ENCODE measurements around the gene IL24. TPM values are rescaled to one million over a fixed set of nuclear protein-coding genes. Genes with fewer than 3 reads are reported as not detected.
A peak's percentile ranks its signal among the peaks of the same experiment; 100 is the strongest.

Gene IL24
- total RNA-seq, 3 donors from 2014 or later (not counting 1 experiment from before 2014, with no cell fraction given) = not detected

DNA sequence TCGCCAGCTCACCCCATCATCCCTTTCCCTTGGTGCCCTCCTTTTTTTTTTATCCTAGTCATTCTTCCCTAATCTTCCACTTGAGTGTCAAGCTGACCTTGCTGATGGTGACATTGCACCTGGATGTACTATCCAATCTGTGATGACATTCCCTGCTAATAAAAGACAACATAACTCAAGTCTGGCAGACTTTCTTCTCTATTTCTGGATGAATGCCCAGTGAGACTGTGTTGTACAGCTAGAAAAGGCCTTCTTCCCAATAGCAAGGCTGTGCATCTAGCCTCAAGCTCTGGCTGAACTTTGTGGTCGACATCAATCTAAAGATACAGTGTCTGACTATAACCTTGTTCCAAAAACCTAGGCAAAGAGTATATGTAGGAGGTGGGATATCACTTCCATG, 6.4 kb downstream of the IL24 start:
- intact Hi-C loops (cut with micrococcal nuclease) = no loop called here
- 88% methylated on average over 2 of the region's 2 CpGs for WGBS (ENCODE audit: insufficient coverage)
- ATAC-seq = no peak
- no peak overlapping the region for H3K27ac ChIP-seq (ENCODE audit: low read length)
- TF ChIP-seq, protein P1, sequence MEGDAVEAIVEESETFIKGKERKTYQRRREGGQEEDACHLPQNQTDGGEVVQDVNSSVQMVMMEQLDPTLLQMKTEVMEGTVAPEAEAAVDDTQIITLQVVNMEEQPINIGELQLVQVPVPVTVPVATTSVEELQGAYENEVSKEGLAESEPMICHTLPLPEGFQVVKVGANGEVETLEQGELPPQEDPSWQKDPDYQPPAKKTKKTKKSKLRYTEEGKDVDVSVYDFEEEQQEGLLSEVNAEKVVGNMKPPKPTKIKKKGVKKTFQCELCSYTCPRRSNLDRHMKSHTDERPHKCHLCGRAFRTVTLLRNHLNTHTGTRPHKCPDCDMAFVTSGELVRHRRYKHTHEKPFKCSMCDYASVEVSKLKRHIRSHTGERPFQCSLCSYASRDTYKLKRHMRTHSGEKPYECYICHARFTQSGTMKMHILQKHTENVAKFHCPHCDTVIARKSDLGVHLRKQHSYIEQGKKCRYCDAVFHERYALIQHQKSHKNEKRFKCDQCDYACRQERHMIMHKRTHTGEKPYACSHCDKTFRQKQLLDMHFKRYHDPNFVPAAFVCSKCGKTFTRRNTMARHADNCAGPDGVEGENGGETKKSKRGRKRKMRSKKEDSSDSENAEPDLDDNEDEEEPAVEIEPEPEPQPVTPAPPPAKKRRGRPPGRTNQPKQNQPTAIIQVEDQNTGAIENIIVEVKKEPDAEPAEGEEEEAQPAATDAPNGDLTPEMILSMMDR (IDR thresholded peaks at IDR 0.05) = no peak
- Mint-ChIP-seq H3K4me3 (no peak overlapping the region), H3K27me3 (ENCODE audit: low read depth in 2 of 2) (no peaks in the 10 kb centered on the region), H3K9me3 (no peaks in the 10 kb centered on the region), H3K36me3 (peaks cover 24% of the 10 kb centered on the region), H3K27ac (peak overlapping the region; percentile 70 to 76), H3K4me1 (peaks cover 36 to 60% of the 10 kb centered on the region in 2 donors)
- H3K4me1 ChIP-seq (ENCODE audit: control insufficient read depth, insufficient read depth, low read length) = peaks cover 13% of the 10 kb centered on the region
- H3K27me3 ChIP-seq (ENCODE audit: control insufficient read depth, insufficient read depth, low read length) = no peaks in the 10 kb centered on the region
- DNase-seq = no peak
- no peak overlapping the region for H3K4me3 ChIP-seq (ENCODE audit: low read length)
- H3K9me3 ChIP-seq (ENCODE audit: control insufficient read depth, insufficient read depth, low read length) = no peaks in the 10 kb centered on the region
- H3K36me3 ChIP-seq (ENCODE audit: control insufficient read depth, insufficient read depth, low read length) = peaks cover 66% of the 10 kb centered on the region

DNA sequence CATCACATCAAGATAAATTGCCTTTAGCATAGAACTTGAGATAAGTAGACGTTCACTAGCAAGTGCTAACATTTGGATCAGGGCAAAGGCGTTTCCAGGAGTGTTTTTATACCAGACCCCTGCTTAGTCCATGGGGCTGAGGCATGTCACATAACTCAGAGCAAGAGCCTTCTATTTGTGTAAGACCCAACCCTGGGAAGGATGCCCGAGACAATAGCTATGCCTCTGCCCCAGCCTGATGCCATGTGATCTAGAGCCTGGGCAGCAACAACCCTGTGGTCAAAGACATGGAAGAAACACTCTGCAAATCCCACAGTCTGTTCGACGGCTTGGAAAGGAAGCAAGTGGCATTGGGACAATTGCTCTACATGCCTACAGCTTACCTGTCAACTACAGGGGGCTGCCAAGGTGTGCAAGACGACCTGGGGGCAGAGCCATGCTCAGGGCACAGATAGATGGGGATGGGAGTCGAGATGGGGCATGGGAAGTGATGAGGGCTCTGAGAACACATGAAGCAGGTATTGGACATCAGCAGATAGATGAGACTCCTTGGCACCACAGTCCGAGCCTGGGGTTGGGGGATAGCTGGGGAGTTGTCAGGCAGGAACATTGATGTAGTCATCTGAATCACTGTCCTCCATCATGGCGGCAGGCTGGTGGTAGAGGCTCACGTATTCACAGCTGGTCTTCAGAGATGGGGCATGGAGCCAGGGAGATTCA, 7.3 kb downstream of the IL24 start:
- H3K4me3 Mint-ChIP-seq = no peak overlapping the region
- no peak overlapping the region for H3K4me3 ChIP-seq (ENCODE audit: low read length)

DNA sequence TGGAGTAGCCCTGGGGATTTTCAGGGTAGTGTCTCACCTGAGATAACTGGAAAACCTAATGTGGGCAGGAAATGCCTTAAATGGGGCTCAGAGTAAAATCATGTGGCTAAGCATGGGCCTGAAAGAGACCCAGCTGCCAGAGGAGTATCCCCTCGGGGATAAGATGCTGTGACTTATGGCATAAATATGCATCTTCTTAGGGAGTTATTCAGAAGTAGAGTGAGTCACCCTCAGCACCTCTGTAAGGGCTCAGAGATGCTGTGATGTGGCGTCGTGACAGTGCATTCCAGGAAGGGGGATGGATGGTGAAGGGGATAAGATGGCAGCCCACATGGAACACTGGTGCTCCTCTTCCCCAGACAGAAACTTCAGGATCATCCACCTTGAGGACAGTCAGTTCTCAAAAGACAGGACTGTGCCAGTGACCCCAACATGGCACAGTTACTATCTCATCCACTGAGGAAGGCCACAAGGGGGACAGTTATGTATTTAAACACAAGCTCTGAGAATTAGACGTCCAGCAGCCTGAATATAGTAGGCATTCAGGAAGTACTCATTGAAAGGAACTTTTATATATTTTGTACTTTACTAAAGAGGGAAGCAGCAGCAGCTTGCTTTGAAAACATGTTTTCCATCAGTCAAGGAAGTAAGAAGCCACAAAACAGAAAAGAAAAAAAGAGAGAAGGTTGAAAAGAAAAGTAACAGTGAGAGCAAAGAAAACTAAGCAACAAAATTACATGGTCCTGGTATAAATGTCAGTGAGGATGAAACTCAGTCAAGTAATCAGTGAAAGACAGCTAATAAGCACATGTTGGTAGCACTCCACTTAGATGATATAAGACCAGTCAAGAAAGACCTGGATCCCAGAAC, 8.3 kb downstream of the IL24 start:
- Histone ChIP-seq H3K36me3 (ENCODE audit: control insufficient read depth, insufficient read depth, low read length) (peaks cover 78% of the 10 kb centered on the region), H3K27ac (ENCODE audit: low read length) (no peak overlapping the region), H3K27me3 (ENCODE audit: control insufficient read depth, insufficient read depth, low read length) (no peaks in the 10 kb centered on the region), H3K4me3 (ENCODE audit: low read length) (no peak overlapping the region), H3K9me3 (ENCODE audit: control insufficient read depth, insufficient read depth, low read length) (no peaks in the 10 kb centered on the region), H3K4me1 (ENCODE audit: control insufficient read depth, insufficient read depth, low read length) (peaks cover 27% of the 10 kb centered on the region)
- Mint-ChIP-seq H3K27me3 (ENCODE audit: low read depth in 2 of 2) (no peaks in the 10 kb centered on the region), H3K4me1 (peaks cover 43 to 58% of the 10 kb centered on the region in 2 donors), H3K27ac (peak overlapping the region; percentile 70 to 74), H3K9me3 (no peaks in the 10 kb centered on the region), H3K4me3 (no peak overlapping the region), H3K36me3 (peaks cover 24% of the 10 kb centered on the region)
- ATAC-seq (no peak), DNase-seq (peak in 1 of 2 donors; percentile 43)
- TF ChIP-seq, protein P1 (IDR thresholded peaks at IDR 0.05) = no peak
- intact Hi-C loops (cut with micrococcal nuclease) = no loop called here
- 79% methylated on average over 3 of the region's 4 CpGs for WGBS (ENCODE audit: insufficient coverage)

More for the DNA sequence above, 7.3 kb downstream of the IL24 start:
- TF ChIP-seq, protein P1 (IDR thresholded peaks at IDR 0.05) = no peak
- Histone ChIP-seq H3K4me1 (ENCODE audit: control insufficient read depth, insufficient read depth, low read length) (peaks cover 20% of the 10 kb centered on the region), H3K9me3 (ENCODE audit: control insufficient read depth, insufficient read depth, low read length) (no peaks in the 10 kb centered on the region), H3K27me3 (ENCODE audit: control insufficient read depth, insufficient read depth, low read length) (no peaks in the 10 kb centered on the region), H3K36me3 (ENCODE audit: control insufficient read depth, insufficient read depth, low read length) (peaks cover 70% of the 10 kb centered on the region), H3K27ac (ENCODE audit: low read length) (no peak overlapping the region)
- H3K4me1 Mint-ChIP-seq = peaks cover 40 to 60% of the 10 kb centered on the region in 2 donors
- H3K9me3 Mint-ChIP-seq = no peaks in the 10 kb centered on the region
- WGBS (ENCODE audit: insufficient coverage) = 97% methylated on average over 10 of the region's 10 CpGs
- H3K27me3 Mint-ChIP-seq (ENCODE audit: low read depth in 2 of 2) = no peaks in the 10 kb centered on the region
- peak overlapping the region; percentile 70 to 74 for H3K27ac Mint-ChIP-seq
- DNase-seq = no peak
- intact Hi-C loops (cut with micrococcal nuclease) = no loop called here
- ATAC-seq = no peak
- peaks cover 24% of the 10 kb centered on the region for H3K36me3 Mint-ChIP-seq

Data from natural killer cell (primary cell).